MM.1S (cell line): ENCODE results near the gene SGMS1.

Source experiments
- CTCF ChIP-seq: fragments of 300-600 bp; sonication (generic); IDR thresholded peaks from 2 replicates; pipeline ENCODE4 v1.5.1; 2016; ENCODE audit warnings: antibody characterized with exemption, low read length, mixed read lengths
- EZH2 ChIP-seq: fragments of 300-600 bp; sonication (generic); optimal IDR thresholded peaks from 2 replicates; pipeline ENCODE3; 2017; ENCODE audit warnings: low read depth, mild to moderate bottlenecking, antibody characterized with exemption, low read length, mixed read lengths

DNA sequence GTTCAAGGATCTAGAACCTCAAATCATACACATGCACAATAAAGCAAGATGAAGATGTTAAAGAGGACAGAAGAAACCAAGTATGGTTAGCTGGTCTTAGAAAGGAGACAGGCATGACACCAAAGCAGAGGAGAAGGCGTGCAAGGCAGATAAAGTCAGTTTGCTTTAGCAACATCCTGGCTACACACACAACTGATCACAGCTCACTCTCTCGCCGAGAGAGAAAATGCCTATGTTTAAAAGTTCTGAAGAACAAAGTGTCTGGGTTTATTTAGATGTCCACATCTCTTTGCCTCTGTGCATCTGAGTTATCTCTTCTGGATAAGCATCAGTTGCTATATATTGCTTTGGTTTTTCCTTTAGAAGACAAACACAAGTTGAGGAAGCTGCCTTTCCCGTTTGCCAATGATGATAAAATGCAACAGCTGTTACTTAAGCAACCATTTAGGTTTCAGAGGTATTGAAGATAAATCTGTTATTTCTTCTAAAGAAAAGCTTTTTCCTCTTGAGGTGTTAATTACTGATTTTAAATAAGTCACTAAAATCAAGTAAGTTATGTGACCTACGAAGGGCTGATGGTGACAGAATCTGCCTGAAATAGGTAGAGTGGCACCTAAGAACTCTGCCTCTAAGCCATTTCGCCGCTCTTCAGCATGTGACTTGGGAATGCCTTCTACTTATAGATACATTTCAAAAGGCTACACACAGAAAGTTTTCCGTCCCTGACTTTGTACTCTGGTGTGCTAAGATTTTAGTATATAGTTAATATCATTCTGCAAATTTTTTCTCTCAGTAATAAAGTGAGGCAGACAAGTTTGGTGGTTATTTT is 226.2 kb downstream of the SGMS1 start:
- TF ChIP-seq CTCF, result no peak
- TF ChIP-seq EZH2, result no peak
